RPMI8226 (cell line): ENCODE data around the gene MAP3K10.

ENCODE experiments used
- DNase-seq: peaks from one replicate; pipeline ENCODE4 v3.0.0-alpha.2; 2015

The MAP3K10 gene

GRCh38 chr19:40175820-40176219, 15.4 kb upstream of the MAP3K10 start:
- no peak for DNase-seq

- no peak for DNase-seq
These were observed 13.7 kb upstream of the MAP3K10 start for GRCh38 chr19:40177286-40178070.

GRCh38 chr19:40178756-40179155, 12.5 kb upstream of the MAP3K10 start:
- no peak for DNase-seq

GRCh38 chr19:40184273-40184672, 7.0 kb upstream of the MAP3K10 start:
- no peak for DNase-seq

- peak; percentile 33 for DNase-seq
These were observed 815 bp downstream of the MAP3K10 start for GRCh38 chr19:40191836-40192646.

GRCh38 chr19:40192758-40193586, 1.7 kb downstream of the MAP3K10 start:
- no peak for DNase-seq

GRCh38 chr19:40193587-40193849, 2.3 kb downstream of the MAP3K10 start:
- DNase-seq, result no peak

GRCh38 chr19:40198272-40198990, 7.2 kb downstream of the MAP3K10 start:
- DNase-seq, result no peak

- no peak for DNase-seq
These were observed 9.3 kb downstream of the MAP3K10 start for GRCh38 chr19:40200341-40201099.

GRCh38 chr19:40204381-40204780, 13.2 kb downstream of the MAP3K10 start:
- no peak for DNase-seq

GRCh38 chr19:40205760-40206159, 14.5 kb downstream of the MAP3K10 start:
- DNase-seq, result no peak

GRCh38 chr19:40208602-40209001, 17.4 kb downstream of the MAP3K10 start:
- DNase-seq, result no peak

GRCh38 chr19:40210889-40211288, 19.7 kb downstream of the MAP3K10 start:
- no peak for DNase-seq

- no peak for DNase-seq
These were observed 22.1 kb downstream of the MAP3K10 start for GRCh38 chr19:40213251-40213829.

GRCh38 chr19:40213882-40214570, 22.8 kb downstream of the MAP3K10 start:
- DNase-seq, result no peak

GRCh38 chr19:40214936-40215335, 23.7 kb downstream of the MAP3K10 start:
- DNase-seq, result no peak

- DNase-seq, result no peak
These were observed 25.0 kb downstream of the MAP3K10 start for GRCh38 chr19:40216013-40216776.

GRCh38 chr19:40216777-40217026, 25.5 kb downstream of the MAP3K10 start:
- no peak for DNase-seq

GRCh38 chr19:40217027-40217810, 26.0 kb downstream of the MAP3K10 start:
- peak; percentile 22 for DNase-seq
